ENCODE data around the gene ZNF385C.

Gene ZNF385C

GRCh38 chr17:42119301-42119700, 21.0 kb upstream of the ZNF385C start:
- TF ChIP-seq, protein P1, sequence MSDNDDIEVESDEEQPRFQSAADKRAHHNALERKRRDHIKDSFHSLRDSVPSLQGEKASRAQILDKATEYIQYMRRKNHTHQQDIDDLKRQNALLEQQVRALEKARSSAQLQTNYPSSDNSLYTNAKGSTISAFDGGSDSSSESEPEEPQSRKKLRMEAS (IDR thresholded peaks at IDR 0.05; ENCODE audit: low read depth, low read length), result no peak
- no peak for TF ChIP-seq POLR2A (IDR thresholded peaks at IDR 0.05; ENCODE audit: extremely low read depth, insufficient read length)
- TF ChIP-seq, protein P2, sequence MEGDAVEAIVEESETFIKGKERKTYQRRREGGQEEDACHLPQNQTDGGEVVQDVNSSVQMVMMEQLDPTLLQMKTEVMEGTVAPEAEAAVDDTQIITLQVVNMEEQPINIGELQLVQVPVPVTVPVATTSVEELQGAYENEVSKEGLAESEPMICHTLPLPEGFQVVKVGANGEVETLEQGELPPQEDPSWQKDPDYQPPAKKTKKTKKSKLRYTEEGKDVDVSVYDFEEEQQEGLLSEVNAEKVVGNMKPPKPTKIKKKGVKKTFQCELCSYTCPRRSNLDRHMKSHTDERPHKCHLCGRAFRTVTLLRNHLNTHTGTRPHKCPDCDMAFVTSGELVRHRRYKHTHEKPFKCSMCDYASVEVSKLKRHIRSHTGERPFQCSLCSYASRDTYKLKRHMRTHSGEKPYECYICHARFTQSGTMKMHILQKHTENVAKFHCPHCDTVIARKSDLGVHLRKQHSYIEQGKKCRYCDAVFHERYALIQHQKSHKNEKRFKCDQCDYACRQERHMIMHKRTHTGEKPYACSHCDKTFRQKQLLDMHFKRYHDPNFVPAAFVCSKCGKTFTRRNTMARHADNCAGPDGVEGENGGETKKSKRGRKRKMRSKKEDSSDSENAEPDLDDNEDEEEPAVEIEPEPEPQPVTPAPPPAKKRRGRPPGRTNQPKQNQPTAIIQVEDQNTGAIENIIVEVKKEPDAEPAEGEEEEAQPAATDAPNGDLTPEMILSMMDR (IDR thresholded peaks at IDR 0.05; ENCODE audit: low read depth, low read length), result no peak
- DNase-seq (ENCODE audit: low read depth), result no peak
- no peak overlapping the region for H3K4me3 ChIP-seq (ENCODE audit: low read depth, low read length)

GRCh38 chr17:42118545-42118944, 20.3 kb upstream of the ZNF385C start:
- peak; percentile 58 for DNase-seq (ENCODE audit: low read depth)
- TF ChIP-seq, protein P2 (IDR thresholded peaks at IDR 0.05; ENCODE audit: low read depth, low read length), result peak; percentile 53
- no peak for TF ChIP-seq POLR2A (IDR thresholded peaks at IDR 0.05; ENCODE audit: extremely low read depth, insufficient read length)
- H3K4me3 ChIP-seq (ENCODE audit: low read depth, low read length), result no peak overlapping the region

- no peak overlapping the region for H3K4me3 ChIP-seq (ENCODE audit: low read depth, low read length)
- no peak for DNase-seq (ENCODE audit: low read depth)
- TF ChIP-seq MYC (IDR thresholded peaks at IDR 0.05; ENCODE audit: low read depth, low read length) (no peak), POLR2A (IDR thresholded peaks at IDR 0.05; ENCODE audit: extremely low read depth, insufficient read length) (no peak)
- TF ChIP-seq, protein P2 (IDR thresholded peaks at IDR 0.05; ENCODE audit: low read depth, low read length), result no peak
- TF ChIP-seq, protein P1 (IDR thresholded peaks at IDR 0.05; ENCODE audit: low read depth, low read length), result no peak
These were observed 19.8 kb upstream of the ZNF385C start for GRCh38 chr17:42118126-42118510.

DNA sequence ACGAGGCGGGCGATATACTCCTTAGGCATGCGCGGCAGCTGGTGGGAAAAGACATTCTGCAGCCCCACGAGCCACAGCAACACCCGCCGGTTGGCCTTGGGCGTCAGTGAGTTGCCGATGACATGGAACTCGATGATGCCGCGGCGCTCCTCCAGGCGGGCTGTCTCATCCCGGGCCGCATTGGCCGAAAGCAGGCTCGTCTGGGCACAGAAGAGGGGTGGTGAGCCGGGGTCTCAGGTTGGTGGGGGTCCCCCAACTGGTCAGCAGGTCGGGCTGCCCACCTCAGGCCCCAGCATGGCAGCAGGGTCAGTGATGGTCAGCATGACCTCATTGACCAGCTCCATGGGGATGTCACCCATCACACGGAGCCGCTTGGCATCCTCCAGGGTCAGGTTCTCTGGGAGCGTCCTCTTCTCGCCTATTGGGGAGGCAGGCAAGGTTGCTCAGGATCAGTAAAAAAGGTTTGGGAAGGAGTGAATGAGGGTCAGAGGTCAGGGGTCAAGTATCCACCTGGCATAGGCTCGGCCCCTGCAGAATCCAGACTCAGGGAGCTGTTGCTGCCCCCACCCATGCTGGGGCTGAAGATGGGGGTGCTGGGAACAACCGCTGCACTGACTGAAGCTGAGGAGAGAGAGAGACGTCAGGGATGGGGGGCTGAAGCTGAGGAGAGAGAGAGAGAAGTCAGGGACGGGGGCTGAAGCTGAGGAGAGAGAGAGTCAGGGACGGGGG, 19.3 kb upstream of the ZNF385C start:
- TF ChIP-seq POLR2A (IDR thresholded peaks at IDR 0.05; ENCODE audit: extremely low read depth, insufficient read length), result no peak
- no peak for TF ChIP-seq MYC (IDR thresholded peaks at IDR 0.05; ENCODE audit: low read depth, low read length)
- TF ChIP-seq, protein P1 (IDR thresholded peaks at IDR 0.05; ENCODE audit: low read depth, low read length), result no peak
- TF ChIP-seq, protein P2 (IDR thresholded peaks at IDR 0.05; ENCODE audit: low read depth, low read length), result no peak
- DNase-seq (ENCODE audit: low read depth), result no peak
- no peak overlapping the region for H3K4me3 ChIP-seq (ENCODE audit: low read depth, low read length)

- DNase-seq (ENCODE audit: low read depth), result peak; percentile 80
- TF ChIP-seq, protein P2 (IDR thresholded peaks at IDR 0.05; ENCODE audit: low read depth, low read length), result peak; percentile 74
- TF ChIP-seq, protein P1 (IDR thresholded peaks at IDR 0.05; ENCODE audit: low read depth, low read length), result peak; percentile 59; the same call in 1 of the 2 replicates
- no peak for TF ChIP-seq POLR2A (IDR thresholded peaks at IDR 0.05; ENCODE audit: extremely low read depth, insufficient read length)
- 0 out of 2 replicates have a peak, but pooled peaks have one; percentile 60 for TF ChIP-seq MYC (IDR thresholded peaks at IDR 0.05; ENCODE audit: low read depth, low read length)
- no peak overlapping the region for H3K4me3 ChIP-seq (ENCODE audit: low read depth, low read length)
These were observed 18.6 kb upstream of the ZNF385C start for GRCh38 chr17:42116705-42117396.

Data from NB4 (cell line).